ENCODE results near the gene SLC16A9. TPM values are rescaled to one million over a fixed set of nuclear protein-coding genes. Genes with fewer than 3 reads are reported as not detected.
A peak's percentile ranks its signal among the peaks of the same experiment; 100 is the strongest.

SLC16A9 gene
- total RNA-seq, 1 donor from 2014 or later = 2.9 TPM

GRCh38 chr10:59711871-59712494, 2.3 kb upstream of the SLC16A9 start:
- Histone ChIP-seq H3K4me1 (peaks cover 4 to 17% of the 10 kb centered on the region in 2 donors), H3K4me3 (no peak overlapping the region), H3K27ac (peak overlapping the region in 1 of 2 donors; percentile 47), H3K27me3 (no peaks in the 10 kb centered on the region), H3K36me3 (no peaks in the 10 kb centered on the region), H3K9me3 (no peaks in the 10 kb centered on the region)
- intact Hi-C loops (cut with DNase I) = loop anchor here (2.0 to 5.0 kb wide), 2 partner anchors 60 to 97 kb away; no protein-coding TSS in a partner anchor
- TF ChIP-seq CTCF (IDR thresholded peaks at IDR 0.05) = no peak
- DNase-seq (ENCODE audit: low spot score in 2 of 2) = no peak

GRCh38 chr10:59708816-59709394, 745 bp downstream of the SLC16A9 start:
- peaks cover 4 to 17% of the 10 kb centered on the region in 2 donors for H3K4me1 ChIP-seq
- peak in 1 of 2 donors; percentile 65 for DNase-seq (ENCODE audit: low spot score in 2 of 2)
- H3K27me3 ChIP-seq = no peaks in the 10 kb centered on the region
- no peaks in the 10 kb centered on the region for H3K36me3 ChIP-seq
- no peaks in the 10 kb centered on the region for H3K9me3 ChIP-seq
- intact Hi-C loops (cut with DNase I) = loop anchor here (5.0 kb wide), 2 partner anchors 82 to 198 kb away; partner anchors contain the start of gene CCDC6
- peak overlapping the region; percentile 75 to 84 for H3K4me3 ChIP-seq
- no peak for TF ChIP-seq CTCF (IDR thresholded peaks at IDR 0.05)
- H3K27ac ChIP-seq = peak overlapping the region; percentile 83 to 85

DNA sequence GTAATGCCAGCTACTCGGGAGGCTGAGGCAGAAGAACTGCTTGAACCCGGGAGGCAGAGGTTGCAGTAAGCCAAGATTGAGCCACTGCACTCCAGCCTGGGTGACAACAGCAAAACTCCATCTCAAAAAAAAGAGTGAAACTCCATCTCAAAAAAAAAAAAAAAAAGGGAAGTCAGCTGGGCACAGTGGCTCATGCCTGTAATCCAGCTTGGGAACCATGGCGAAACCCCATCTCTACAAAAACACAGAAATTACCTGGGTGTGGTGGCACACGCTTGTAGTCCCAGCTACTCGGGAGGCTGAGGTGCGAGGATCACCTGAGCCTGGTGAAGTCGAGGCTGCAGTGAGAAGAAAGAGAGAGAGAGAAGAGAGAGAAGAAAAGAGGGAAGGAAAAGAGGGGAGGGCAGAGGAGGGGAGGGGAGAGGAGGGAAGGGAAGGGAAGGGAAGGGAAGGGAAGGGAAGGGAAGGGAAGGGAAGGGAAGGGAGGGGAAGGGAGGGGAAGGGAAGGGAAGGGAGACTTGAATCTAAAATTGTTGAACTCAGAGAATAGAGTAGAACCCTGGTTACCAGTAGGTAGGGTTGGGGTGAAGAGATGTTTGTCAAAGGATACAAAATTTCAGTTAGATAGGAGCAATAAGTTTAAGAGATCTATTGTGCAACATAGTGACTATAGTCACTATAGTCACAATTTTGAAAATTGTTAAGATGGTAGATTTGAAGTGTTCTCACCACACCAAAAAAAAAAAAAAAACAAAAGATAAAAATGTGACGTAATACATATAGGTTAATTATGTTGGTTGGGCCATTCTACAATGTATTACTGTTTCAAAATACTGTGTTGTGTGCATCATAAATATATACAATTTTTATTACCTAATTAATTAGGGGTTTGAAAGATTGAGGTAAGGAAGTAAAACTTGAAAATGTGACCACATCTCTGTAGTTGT, 2.5 kb downstream of the SLC16A9 start:
- H3K9me3 ChIP-seq = no peaks in the 10 kb centered on the region
- no peaks in the 10 kb centered on the region for H3K27me3 ChIP-seq
- no peak for TF ChIP-seq CTCF (IDR thresholded peaks at IDR 0.05)
- no peak for DNase-seq (ENCODE audit: low spot score in 2 of 2)
- H3K4me1 ChIP-seq = peaks cover 4 to 22% of the 10 kb centered on the region in 2 donors
- H3K36me3 ChIP-seq = no peaks in the 10 kb centered on the region
- intact Hi-C loops (cut with DNase I) = loop anchor here (5.0 kb wide), 2 partner anchors 80 to 200 kb away; partner anchors contain the start of gene CCDC6
- H3K4me3 ChIP-seq = no peak overlapping the region
- no peak overlapping the region for H3K27ac ChIP-seq

DNA sequence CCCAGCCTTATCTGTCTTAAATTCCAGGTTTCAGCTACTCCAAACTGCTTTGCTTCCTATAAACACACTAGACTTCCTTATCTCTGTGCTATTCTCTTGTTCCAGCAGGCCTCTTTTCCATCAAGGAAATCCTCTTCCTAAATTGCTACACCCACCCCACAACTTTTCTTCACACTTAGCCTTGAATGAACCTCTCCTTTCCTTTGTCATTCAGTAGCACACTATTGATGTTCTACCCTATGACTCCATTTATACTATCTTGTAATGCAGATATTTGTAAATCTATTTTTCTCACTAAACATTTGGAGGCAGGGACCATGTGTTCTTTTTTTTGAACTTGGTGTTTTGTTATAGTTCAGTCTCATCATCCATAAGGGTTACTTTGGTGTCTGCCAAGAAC, 3.7 kb downstream of the SLC16A9 start:
- intact Hi-C loops (cut with DNase I) = loop anchor here (5.0 kb wide), 2 partner anchors 79 to 201 kb away; partner anchors contain the start of gene CCDC6
- Histone ChIP-seq H3K9me3 (no peaks in the 10 kb centered on the region), H3K4me1 (peaks cover 4 to 19% of the 10 kb centered on the region in 2 donors), H3K36me3 (no peaks in the 10 kb centered on the region), H3K4me3 (no peak overlapping the region), H3K27me3 (no peaks in the 10 kb centered on the region), H3K27ac (no peak overlapping the region)
- no peak for TF ChIP-seq CTCF (IDR thresholded peaks at IDR 0.05)
- DNase-seq (ENCODE audit: low spot score in 2 of 2) = no peak

DNA sequence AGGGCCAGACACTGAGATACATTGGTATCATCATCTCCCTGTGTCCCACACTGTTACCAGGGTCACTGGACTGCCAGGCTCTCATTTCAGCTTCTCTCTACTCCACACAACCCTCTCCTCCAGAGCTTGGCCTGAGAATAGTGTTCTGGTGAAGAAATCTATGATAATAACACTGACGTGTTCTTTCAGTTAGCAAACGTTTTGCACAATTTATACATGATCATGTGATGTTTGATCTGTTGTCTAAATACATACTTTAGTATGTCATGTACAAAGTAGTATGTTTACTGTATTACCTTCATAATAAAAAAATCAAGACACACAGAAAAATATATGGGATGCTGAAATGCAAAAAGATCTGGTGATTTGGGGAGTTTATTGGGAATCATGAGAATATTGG, 5.0 kb downstream of the SLC16A9 start:
- Histone ChIP-seq H3K36me3 (no peaks in the 10 kb centered on the region), H3K4me1 (peaks cover 4 to 13% of the 10 kb centered on the region in 2 donors), H3K9me3 (no peaks in the 10 kb centered on the region), H3K27ac (no peak overlapping the region), H3K27me3 (no peaks in the 10 kb centered on the region), H3K4me3 (no peak overlapping the region)
- DNase-seq (ENCODE audit: low spot score in 2 of 2) = no peak
- intact Hi-C loops (cut with DNase I) = loop anchor here (5.0 kb wide), 2 partner anchors 77 to 203 kb away; partner anchors contain the start of gene CCDC6
- no peak for TF ChIP-seq CTCF (IDR thresholded peaks at IDR 0.05)

Data from ascending aorta (tissue), 2 donors.